ENCODE data around the gene LRRTM4.

The LRRTM4 gene

DNA sequence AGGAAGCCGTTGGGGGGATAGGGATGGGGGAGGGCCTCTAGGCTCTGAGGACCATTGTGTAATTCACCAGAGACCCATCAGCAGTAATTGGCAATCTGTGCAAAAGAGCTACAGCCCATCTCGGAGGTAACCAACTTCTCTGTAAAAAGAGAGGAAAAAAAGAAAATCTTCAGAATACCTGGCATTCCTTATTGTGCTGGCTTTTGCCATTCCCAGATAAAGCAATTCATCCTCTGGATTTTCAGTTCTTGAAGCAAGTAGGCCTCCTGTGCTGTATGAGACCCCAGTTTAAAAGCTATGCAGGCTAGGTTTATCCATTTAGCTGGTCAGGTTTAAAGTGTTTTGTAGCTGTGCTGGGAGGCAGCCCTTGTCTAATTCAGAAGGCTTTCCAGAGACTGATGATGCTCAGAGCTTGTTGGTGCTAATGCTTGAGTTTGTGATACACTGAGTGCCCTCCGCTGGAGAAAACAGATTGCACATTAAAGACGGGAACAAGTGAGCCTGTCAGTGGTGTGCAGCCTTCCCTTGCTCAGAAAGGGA, at the start of gene LRRTM4:
LRRTM4 (minus strand) TSS at position 446 of the 540 bp plus-strand sequence.
- DNase-seq (ENCODE audit: low read depth) = no peak

DNA sequence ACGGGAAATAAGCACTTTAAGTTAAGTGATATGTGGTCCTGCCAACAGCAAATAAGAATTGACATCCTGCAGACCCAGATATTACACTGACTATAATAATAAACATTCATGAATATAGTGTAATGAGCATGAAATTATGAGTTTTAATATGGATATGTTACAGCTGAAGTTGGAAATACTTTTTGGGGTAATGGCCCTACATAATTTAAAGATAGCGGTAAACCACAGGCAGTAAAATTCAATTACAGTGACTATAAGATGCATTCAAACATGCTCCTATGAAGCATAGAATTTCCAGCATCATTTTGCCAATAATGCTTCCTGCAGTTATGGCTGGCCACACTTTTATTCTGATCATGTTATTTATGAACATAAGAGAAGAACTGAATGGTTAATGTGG, 49.4 kb upstream of the LRRTM4 start:
- no peak for DNase-seq (ENCODE audit: low read depth)

DNA sequence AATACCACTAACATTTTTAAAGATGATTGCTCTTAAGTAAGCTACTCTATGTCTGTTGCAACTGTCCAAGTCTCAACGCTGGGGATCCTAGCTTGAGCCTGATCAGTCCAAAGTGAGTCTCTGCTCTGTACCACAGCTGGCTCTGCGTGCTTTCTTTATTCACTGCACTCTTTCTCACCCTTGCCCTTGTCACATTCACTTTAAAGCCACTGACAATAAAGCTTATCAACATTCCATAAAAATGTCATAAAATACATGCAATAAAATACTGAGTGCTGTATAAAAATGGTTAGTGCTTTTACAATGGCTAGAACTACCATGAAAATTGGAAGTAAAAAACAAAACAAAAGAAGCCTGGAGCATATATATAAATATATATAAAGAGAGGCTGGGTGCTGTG, 45.5 kb upstream of the LRRTM4 start:
- DNase-seq (ENCODE audit: low read depth) = no peak

DNA sequence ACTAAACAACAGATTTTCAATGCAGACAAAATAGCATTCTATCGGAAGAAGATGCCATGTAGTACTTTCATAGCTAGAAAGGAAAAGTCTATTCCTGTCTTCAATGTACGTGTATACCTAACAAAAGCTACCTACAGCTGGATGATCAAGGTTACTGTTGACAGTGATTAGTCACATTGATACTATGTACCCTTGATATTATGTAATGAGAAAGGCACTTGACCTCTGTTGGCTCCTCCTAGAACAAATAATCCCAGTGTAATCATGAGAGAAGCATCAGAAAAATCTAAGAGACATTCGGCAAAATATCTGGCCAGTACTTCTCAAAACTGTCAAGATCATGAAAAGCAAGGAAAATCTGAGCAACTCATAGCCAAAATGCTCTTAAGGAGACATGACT, 44.4 kb upstream of the LRRTM4 start:
- DNase-seq (ENCODE audit: low read depth) = no peak

DNA sequence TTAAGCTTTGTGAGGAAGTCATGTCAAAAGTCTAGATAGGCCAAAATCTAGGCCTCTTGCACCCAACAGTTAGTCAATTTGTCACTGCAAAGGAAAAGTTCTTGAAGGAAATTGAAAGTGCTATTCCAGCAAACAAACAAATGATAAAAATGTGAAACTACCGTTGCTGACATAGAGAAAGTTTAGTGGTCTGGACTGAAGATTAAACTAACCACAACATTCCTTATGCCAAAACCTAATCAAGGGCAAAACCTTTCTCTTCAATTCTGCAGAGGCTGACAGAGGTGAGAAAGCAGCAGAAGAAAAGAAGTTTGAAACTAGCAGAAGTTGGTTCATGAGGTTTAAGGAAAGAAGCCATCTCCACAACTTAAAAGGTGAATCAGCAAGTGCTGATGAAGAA, 44.0 kb upstream of the LRRTM4 start:
- no peak for DNase-seq (ENCODE audit: low read depth)

DNA sequence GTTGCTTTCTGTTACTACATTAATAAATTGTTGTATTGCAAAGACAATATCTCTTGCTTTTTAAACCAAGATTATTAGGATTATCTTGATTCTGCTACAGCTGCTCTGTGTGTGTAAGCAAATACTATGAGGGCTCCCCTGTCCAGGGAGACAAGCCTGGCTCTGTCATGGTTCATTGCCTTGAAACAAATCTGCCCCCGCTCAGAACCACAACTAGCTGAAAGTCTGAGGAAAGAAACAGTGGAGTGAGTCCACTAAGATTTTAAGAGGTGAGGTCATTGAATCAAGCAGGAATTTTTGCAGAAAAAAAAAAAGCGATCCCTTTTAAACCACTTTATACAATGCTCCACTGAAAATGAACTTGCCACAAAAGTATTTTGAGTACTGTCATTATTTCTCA, 30.8 kb upstream of the LRRTM4 start:
- DNase-seq (ENCODE audit: low read depth) = no peak

DNA sequence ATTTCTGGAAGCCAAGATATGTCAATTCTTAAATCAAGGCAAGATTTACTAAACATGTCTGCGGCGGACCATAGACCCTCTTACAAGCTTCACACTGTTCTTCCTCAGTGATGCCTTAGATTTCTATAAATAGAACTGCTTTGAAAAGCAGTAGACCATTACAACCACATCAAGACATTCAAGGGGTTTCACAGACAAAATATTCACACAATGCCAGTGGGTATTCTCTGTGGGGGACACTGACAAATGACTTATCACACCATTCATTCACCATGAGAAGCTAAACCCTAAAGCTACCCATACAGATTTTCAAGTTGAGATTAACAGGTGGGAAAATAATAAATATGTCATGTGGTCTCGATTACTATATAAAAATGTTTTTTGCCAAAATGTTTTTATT, 15.9 kb upstream of the LRRTM4 start:
- DNase-seq (ENCODE audit: low read depth) = no peak

DNA sequence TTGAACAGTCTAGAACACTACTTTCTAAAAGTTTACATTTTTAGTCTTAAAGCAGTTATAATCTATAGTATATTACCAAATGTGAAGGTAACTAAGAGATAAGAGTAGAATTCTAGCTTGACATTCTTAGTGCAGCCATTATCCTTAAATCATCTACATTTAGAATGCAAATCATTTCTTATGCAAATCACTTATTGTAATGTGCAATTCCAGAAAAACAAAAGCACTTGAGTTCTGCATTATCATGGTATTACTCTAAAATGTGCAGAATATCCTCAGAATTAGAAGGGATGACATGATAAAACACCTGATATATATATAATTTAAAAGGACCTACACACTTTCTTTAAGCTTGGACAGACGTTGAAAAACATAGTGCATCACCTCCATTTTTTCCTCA, 712 bp upstream of the LRRTM4 start:
- DNase-seq (ENCODE audit: low read depth) = no peak

DNA sequence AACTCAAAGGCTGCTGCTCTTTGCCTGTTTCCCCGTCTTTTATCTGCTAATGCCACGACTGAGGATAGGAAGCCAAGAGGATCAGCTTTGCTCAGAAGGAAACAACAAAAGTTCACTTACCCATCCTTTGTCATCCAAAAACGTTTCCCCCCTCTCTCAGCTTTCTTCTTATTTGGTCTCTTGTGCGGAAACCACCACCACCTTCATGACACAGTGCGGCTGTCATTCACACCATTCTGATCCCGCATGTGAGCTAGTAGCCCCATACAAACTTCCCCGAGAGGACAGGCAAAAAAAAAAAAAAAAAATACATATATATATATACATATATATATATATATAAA, 656 bp downstream of the LRRTM4 start:
- DNase-seq (ENCODE audit: low read depth) = no peak

DNA sequence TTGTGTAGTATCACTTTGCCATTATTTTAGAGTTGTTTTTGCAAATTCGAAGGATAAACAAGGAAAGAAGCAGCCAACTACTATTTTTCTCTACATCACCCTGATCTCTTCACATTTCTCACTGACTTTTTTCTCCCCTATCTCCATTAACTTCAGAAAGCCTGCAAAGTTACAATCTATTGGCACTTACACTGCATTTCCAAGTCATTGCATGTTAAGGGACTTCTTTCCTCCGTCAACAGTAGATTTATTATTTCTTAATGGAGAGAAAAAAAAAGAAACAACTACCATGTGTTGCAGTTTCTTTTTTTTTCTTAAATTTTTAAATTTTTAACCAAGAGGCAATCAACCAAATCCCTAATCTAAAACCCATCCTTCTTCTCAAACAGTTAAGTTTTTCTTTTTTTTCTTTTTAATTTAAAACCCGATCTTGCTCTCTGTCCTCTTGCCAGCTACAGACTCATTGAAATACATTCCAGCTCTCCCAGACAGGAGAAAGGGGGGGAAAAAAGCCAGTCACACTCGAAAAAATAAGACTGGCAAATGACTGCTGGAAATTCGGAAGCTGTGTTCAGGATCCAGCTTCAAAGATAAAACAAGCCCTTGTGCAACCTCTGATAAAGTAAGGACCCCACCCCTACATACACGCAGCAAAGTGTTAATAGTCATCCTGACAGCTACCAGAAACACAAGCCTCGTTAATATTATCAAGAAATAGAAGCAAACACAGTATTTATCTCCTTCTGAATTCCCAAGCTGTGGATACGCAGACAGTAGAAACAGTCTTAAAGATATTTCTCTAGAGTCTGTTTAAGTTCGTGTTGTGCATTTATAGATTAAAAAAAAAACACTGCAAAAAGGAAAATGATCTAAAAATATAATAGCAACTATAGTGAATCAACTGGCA, 1.3 kb downstream of the LRRTM4 start:
- no peak for DNase-seq (ENCODE audit: low read depth)

DNA sequence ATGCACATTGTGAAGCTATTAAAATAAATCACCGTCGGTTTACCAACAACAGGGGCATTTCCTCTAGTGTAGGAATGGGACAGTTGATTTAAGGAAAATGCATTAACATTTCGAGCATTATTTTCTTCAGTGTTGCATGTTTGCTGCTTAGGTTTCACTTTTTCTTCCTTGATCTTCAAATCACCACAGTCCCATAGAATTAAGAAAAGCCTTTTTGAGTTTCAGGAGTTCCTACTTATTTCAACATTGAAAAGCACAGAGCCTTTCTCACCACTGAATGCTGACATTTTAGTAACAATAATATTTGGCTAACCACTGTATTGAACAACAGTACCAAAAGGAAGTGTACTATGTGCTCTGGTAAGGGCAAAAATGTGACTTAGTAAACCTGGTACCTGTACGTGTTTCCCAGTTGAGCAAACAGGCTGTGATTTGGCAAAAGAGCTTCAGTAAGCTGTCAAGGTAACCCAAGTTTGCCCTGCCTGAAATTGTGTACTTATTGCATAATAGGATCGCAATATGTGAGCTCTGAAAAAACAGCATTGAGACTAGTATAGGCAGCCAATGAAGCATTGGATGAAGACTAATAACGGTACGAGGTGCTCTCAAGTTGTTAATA, 2.2 kb downstream of the LRRTM4 start:
- DNase-seq (ENCODE audit: low read depth) = no peak

DNA sequence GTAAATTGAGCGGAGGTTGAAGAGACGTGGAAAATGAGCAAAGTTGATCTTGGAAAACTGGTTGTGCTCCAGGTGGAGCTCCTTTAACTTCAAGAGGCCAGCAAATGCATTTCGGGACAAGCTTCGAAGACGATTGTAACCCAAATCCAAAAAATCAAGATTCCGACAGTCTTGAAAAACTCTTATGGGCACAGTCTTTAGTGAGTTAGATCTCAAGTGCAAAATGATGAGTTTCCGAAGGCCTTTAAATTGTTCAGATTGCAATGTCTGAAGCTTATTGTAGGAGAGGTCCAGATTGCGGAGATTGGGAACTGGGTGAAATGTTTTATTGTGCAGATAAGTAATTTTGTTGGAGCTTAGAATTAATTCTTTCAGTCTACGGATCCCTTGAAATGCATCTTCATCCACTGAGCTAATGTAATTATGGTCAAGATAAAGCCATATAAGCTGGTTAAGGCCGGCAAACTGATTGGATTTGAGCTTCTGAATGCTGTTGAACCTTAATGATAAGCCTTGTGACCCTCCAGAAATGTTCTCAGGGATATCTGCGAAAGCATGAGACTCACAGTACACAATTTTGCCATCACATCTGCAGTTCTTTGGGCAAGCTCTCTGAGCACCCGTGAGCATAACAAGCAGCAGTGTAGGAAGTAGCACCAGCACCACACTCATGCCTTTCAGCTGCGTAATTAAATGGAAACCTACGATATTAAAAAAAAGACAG, 2.9 kb downstream of the LRRTM4 start:
- no peak for DNase-seq (ENCODE audit: low read depth)

DNA sequence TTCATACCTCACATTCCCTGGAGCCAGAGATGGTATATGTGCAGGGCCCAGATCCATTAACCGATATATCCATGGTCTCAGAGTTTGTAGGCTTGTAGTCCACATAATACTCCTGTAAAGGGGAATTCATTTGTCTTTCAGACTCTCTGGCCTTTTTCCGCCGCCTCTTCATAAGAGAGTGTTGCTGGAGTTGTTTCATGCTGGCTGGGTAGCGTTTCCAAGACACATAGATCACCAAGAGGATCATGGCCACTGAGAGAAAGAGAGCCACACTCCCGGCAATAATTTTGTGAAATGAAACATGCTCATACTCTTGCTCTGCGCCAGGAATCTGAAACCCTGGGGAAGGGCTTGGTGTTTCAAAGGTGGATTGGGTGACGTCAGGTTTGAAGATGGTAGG, 3.9 kb downstream of the LRRTM4 start:
- DNase-seq (ENCODE audit: low read depth) = no peak

DNA sequence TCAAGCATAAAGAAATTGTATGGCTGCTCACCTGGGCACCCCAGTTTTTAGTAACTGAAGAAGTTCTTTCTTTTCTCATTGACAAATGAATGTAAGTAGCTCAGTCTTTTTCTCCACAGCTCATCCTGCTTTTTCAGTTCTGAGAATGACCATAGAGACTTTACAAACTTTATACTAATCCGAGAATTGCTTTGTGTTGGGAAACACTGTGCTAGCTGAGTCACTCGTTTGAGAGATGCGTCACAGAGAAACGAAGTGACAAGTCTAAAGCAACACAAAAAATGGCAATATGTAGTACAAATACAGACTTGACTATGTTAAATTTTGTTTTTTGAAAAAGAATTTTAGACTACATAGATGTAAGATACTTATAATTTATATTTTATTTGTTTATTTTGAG, 9.0 kb downstream of the LRRTM4 start:
- DNase-seq (ENCODE audit: low read depth) = no peak

DNA sequence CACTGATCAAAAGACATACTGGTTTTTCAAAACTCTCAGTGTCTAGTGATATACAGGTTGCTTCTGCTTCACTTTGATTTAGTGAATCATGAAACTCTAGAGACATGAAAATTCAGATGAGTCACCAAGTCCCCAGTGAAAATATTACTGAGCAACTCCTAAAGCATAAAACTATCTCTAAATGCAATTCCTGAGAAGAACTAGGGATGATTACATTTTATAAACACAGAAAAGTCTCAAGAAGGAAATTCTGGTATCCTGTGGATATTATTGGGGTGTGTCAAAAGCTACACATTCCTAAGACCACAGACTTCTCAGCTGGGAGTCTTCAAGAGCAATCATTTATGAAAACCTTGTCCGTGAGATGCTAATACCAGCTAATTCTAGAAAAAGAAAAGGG, 9.7 kb downstream of the LRRTM4 start:
- DNase-seq (ENCODE audit: low read depth) = no peak

DNA sequence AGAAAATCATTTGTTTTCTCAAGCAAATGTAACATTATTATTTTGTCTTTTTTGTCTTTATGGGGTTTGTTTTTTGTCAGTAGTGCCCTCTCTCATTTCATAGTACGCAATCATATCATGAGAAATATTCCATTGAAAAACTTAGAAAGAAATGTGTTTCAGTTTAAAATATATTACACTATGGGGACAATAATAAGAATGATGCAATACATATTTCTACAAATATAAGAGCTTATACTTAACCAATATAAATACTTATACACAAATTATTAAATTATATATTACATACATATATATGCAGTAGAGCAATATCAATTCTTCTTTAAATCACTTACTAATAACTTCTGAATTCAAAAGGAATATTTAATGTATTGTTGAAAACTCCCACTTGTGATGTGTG, 13.7 kb downstream of the LRRTM4 start:
- DNase-seq (ENCODE audit: low read depth) = no peak

DNA sequence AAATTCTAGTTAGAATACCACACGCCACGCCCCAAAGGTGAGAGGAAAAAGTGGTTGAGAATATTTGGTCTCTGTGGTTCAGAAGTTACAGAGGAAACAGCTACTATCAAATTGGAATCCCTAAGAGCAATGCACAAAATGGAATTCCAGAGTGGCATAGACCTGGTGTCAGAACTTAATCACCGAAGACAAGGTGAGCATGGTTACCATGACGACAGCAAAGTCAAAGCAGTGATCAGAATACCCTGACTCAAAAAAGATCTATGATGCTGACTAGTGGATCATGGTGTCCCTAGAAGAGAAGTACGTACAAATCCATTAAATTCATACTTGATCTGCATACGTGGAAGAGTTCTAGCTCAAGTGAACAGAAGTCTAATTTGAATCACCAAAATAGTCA, 14.5 kb downstream of the LRRTM4 start:
- no peak for DNase-seq (ENCODE audit: low read depth)

DNA sequence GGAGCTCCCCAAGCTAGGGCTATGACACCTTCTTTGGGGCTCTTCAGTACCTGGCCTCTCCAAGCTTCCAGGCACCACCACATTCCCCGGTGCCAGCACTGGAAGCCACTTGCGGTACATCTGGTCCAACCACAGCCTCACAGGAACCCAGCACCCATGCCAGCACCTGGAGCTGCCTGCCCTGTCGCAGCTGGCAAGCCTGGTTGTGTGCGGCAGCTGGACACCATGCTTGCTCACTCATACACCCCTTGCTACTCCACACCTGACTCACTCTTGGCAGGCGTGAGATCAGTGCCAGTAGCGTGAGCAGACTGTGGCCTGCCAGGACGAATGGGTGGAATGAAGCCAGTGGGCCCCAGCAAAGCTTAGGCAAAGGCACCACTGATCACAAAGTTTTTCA, 34.0 kb downstream of the LRRTM4 start:
- no peak for DNase-seq (ENCODE audit: low read depth)

DNA sequence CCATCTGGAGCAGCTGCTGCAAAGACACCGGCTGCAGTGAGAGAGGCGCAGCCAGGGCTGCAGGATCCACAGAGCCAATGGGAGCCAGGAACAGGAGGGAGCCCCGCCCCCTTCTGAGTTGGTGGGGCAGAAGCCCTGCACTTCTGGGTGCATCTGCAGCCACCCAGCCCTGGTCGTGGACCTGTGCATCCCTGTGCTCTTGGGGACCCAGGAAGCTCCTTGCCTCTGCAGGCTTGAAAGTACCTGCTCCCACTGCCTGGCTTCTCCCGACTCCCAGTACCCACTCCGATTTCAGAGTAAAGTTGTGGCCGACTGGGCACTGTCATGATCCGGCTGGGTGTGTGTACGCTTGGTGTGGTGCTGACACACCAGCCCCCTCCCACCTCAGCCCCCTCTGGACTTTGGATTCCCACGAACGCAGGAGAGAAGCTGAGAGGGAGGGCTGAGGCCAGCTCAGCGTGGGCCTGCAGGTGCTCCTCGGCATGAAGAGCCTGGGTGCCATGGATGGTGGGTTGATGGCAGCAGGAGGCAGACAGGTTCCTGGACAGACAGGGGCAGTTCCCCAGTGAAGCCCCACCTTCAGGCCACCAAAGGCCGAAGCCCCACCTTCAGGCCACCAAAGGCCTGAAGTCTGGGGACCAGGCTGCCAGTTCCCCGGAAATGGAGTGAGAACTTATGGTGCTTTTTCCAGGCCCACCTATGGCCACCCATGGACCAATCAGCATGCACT, 34.9 kb downstream of the LRRTM4 start:
- DNase-seq (ENCODE audit: low read depth) = no peak

DNA sequence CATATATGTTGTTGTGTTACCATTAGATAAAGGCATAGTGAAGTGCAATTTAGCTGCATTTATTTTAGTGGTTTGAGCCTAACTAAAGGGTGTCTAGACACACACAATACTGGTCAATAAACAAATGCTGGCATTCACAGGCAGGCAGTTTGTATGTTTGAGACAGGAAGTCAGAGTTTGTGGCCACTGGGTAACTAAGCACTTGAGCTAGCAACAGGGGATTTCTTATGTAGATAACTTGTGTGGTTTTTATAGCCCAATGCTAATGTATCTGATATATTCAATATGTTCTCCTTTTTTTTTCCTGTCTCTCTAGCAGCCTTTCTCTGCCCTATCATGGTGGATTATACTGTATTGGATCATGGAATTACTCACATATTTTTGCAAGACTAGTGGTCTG, 38.1 kb downstream of the LRRTM4 start:
- DNase-seq (ENCODE audit: low read depth) = no peak

DNA sequence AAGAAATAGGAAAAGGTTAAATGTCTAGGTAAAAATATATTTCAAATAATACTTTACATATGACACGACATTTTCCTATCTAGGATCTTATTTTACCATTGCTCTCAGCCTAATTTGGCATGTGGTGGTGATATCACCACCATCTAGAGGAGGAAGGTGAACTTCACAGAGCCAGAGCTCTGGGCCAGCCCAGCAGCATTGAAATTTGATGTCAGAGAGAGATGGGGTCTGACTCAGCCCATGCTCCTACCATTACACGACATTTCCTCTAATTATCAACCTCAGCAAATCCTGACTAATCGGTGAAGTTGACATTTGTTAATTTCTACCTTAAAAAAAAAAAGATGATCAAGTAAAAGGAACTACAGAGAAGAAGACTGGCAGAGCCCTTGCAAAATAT, 42.3 kb downstream of the LRRTM4 start:
- no peak for DNase-seq (ENCODE audit: low read depth)

DNA sequence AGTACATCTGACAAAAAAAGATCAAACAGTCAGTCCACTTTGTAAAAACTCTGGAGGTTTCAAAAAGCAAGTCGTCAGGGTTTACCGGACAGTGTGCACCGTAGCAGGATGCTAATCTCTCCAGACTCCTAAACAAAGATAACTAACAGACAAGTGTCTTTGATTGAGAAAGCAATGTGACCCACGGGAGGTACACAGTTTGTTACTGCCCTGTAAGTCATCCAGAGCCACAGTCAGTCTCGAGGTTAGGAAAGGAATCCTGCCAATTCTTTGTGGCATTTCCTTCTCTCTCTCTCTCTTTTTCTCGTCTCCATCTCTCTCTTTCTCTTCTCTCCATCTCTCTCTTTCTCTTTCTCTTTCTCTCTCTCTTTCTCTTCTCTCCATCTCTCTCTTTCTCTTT, 42.8 kb downstream of the LRRTM4 start:
- DNase-seq (ENCODE audit: low read depth) = no peak

Measured in HS-27A (cell line).